Sigmoid colon (tissue), 4 donors: ENCODE data around the gene NME4.

Experiments used
- CTCF ChIP-seq, 4 experiments: fragments of 450-650 bp in 3 of 4; fragments of 200-600 bp in 1 of 4; IDR thresholded peaks; one replicate each; pipeline ENCODE4 v1.5.1; 2016 to 2019; ENCODE audit warnings: antibody characterized with exemption in 4 of 4, mild to moderate bottlenecking in 3 of 4, moderate library complexity in 2 of 4
- EP300 ChIP-seq, 4 donors: sonication (generic); formaldehyde crosslinking; IDR thresholded peaks; one replicate each; pipeline ENCODE4 v1.6.1; 2017; ENCODE audit warnings: antibody characterized with exemption in 4 of 4
- POLR2A ChIP-seq, 2 donors: fragments of 450-650 bp; IDR thresholded peaks; one replicate each; pipeline ENCODE4 v1.6.1; 2016; ENCODE audit warnings: antibody characterized with exemption in 2 of 2, mild to moderate bottlenecking in 2 of 2, moderate library complexity in 2 of 2

- TF ChIP-seq CTCF (IDR thresholded peaks at IDR 0.05) (peak; percentile 28 to 62 (median 44)), POLR2A (IDR thresholded peaks at IDR 0.05) (no peak), EP300 (IDR thresholded peaks at IDR 0.05) (no peak)
Observed at GRCh38 chr16:391885-392335, 5.1 kb upstream of the NME4 start.
